Neural crest cell (in vitro differentiated cells): Measurements from ENCODE around the gene FMNL3. TPM values are rescaled to one million over a fixed set of nuclear protein-coding genes. Genes with fewer than 3 reads are reported as not detected.

Source experiments
- DNase-seq: peaks from one replicate; pipeline ENCODE4 v3.0.0; 2021; ENCODE audit warnings: low read depth, mixed read lengths, low spot score
- H3K27ac Mint-ChIP-seq: one replicate; pipeline ENCODE4 v1.8.0; 2021; ENCODE audit warnings: mild to moderate bottlenecking, mixed read lengths; ENCODE audit not compliant: unreplicated experiment
- H3K27me3 Mint-ChIP-seq: 2 replicates; pipeline ENCODE4 v1.8.0; 2021; ENCODE audit warnings: low read depth, mild to moderate bottlenecking, mixed read lengths
- H3K36me3 Mint-ChIP-seq: 2 replicates; pipeline ENCODE4 v1.8.0; 2021; ENCODE audit warnings: low read depth, mild to moderate bottlenecking, mixed read lengths
- H3K4me1 Mint-ChIP-seq: 2 replicates; pipeline ENCODE4 v1.8.0; 2021; ENCODE audit warnings: mixed read lengths
- H3K4me3 Mint-ChIP-seq: one replicate; pipeline ENCODE4 v1.8.0; 2021; ENCODE audit warnings: mild to moderate bottlenecking, mixed read lengths
- H3K9me3 Mint-ChIP-seq: 2 replicates; pipeline ENCODE4 v1.8.0; 2021; ENCODE audit warnings: mixed read lengths
- total RNA-seq: library from RNA; stranded (reverse); gene quantifications from 2 replicates; pipeline ENCODE4 v1.2.1, GENCODE V29; 2021
- TF ChIP-seq, protein P1 (sequence below): fragments of 200-600 bp; sonication (generic); conservative IDR thresholded peaks from 2 replicates; pipeline ENCODE4 v1.5.0; 2021; ENCODE audit warnings: antibody characterized with exemption, mild to moderate bottlenecking

Gene FMNL3
- total RNA-seq, 1 donor from 2014 or later = 38.9 TPM

DNA sequence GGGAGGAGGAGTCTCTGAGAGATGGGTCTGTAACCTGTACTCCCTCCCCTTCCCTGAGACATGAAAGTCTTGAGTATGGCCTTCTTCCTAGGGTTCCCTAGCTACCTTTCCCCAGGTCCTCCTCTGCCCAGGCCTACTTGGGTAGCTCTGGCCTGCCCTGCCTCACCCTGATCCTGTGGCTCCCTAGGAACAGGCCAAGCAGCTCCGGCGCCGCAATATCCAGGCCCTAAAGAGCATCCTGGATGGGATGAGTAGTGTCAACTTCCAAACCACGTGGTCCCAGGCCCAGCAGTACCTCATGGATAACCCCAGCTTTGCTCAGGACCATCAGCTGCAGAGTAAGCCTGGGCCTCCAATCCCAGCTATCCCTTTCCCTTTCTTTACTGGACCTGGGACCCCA, 71.5 kb downstream of the FMNL3 start:
- DNase-seq = no peak
- Mint-ChIP-seq H3K4me1 (peaks cover 38% of the 10 kb centered on the region), H3K4me3 (peak overlapping the region; percentile 32), H3K36me3 (no peaks in the 10 kb centered on the region), H3K27me3 (no peaks in the 10 kb centered on the region), H3K27ac (peak overlapping the region; percentile 47), H3K9me3 (no peaks in the 10 kb centered on the region)
- TF ChIP-seq, protein P1, sequence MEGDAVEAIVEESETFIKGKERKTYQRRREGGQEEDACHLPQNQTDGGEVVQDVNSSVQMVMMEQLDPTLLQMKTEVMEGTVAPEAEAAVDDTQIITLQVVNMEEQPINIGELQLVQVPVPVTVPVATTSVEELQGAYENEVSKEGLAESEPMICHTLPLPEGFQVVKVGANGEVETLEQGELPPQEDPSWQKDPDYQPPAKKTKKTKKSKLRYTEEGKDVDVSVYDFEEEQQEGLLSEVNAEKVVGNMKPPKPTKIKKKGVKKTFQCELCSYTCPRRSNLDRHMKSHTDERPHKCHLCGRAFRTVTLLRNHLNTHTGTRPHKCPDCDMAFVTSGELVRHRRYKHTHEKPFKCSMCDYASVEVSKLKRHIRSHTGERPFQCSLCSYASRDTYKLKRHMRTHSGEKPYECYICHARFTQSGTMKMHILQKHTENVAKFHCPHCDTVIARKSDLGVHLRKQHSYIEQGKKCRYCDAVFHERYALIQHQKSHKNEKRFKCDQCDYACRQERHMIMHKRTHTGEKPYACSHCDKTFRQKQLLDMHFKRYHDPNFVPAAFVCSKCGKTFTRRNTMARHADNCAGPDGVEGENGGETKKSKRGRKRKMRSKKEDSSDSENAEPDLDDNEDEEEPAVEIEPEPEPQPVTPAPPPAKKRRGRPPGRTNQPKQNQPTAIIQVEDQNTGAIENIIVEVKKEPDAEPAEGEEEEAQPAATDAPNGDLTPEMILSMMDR = no peak

DNA sequence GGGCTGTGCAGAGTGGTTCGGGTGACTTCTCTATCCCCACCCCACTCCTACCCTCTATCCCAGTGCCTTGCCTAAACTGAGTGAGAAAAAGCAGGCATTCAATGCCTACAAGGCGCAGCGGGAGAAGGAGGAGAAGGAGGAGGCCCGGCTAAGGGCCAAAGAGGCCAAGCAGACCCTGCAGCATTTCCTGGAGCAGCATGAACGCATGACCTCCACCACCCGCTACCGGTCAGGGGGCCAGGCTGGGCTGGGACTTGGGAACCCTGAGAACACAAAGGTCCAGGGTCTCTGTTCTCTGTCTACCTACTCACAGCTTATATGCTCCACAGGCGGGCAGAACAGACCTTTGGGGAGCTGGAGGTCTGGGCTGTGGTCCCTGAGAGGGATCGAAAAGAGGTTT, 72.2 kb downstream of the FMNL3 start:
- TF ChIP-seq, protein P1 = no peak
- H3K9me3 Mint-ChIP-seq = no peaks in the 10 kb centered on the region
- no peak overlapping the region for H3K27ac Mint-ChIP-seq
- no peak overlapping the region for H3K4me3 Mint-ChIP-seq
- DNase-seq = no peak
- H3K4me1 Mint-ChIP-seq = peaks cover 38% of the 10 kb centered on the region
- H3K36me3 Mint-ChIP-seq = no peaks in the 10 kb centered on the region
- no peaks in the 10 kb centered on the region for H3K27me3 Mint-ChIP-seq

DNA sequence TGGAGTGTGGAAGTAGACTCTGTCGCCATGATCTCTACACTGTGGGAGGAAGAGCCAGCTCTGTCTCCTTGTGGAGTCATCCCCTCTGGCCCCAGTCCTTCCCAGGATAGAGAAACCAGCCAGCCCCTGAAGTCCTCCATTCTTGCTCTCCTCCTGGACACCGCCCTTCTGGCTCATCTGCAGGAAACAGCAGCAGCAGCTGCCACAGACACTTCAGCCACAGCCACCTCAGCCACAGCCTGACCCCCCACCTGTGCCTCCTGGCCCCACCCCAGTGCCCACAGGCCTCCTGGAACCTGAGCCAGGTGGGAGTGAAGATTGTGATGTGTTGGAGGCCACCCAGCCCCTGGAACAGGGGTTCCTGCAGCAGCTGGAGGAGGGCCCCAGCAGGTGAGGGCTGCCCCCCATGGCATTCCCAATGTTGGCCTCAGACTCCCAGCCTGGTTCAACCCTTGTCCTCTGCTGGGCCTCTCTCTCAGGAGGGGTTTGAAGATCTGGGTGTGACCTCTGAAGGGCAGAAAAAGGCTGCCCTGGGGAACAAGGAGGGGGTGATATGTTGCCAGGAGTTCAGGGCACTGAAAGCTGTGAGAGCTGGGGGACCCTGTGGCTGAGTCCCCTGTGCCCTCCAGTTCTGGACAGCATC, 73.4 kb downstream of the FMNL3 start:
- Mint-ChIP-seq H3K4me3 (no peak overlapping the region), H3K4me1 (peaks cover 30% of the 10 kb centered on the region), H3K27ac (no peak overlapping the region), H3K27me3 (no peaks in the 10 kb centered on the region), H3K36me3 (no peaks in the 10 kb centered on the region), H3K9me3 (no peaks in the 10 kb centered on the region)
- no peak for DNase-seq
- TF ChIP-seq, protein P1 = no peak

DNA sequence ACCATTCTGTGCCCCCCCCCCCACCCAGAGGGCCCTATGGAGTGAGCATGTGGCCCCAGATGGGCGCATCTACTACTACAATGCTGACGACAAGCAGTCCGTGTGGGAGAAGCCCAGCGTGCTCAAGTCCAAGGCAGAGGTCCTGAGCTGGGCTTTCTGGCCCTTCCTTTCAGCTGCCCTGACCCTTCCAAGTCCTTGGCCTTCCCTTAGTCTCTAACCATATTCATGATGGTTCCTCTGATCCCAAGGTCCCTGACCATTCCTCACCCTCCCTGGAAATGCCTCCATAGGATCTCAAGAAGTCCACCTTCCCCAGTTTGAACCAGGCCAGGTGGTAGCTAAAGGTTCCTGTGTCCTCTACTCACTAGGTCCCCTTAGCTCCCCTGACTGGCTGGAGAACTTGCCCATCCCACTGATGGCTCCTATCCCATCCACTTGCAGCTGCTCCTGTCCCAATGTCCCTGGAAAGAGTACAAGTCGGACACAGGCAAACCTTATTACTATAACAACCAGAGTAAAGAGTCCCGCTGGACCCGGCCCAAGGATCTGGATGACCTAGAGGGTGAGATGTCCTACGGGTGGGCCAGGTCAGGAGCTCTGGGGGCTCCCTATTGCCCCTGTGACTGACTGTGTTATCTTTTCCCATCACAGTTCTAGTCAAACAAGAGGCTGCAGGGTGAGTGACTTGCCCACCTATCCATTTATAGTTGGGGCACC, 74.1 kb downstream of the FMNL3 start:
- peak overlapping the region; percentile 73 for H3K27ac Mint-ChIP-seq
- H3K27me3 Mint-ChIP-seq = no peaks in the 10 kb centered on the region
- TF ChIP-seq, protein P1 = no peak
- no peaks in the 10 kb centered on the region for H3K9me3 Mint-ChIP-seq
- H3K4me1 Mint-ChIP-seq = peaks cover 27% of the 10 kb centered on the region
- DNase-seq = no peak
- H3K4me3 Mint-ChIP-seq = no peak overlapping the region
- H3K36me3 Mint-ChIP-seq = no peaks in the 10 kb centered on the region

DNA sequence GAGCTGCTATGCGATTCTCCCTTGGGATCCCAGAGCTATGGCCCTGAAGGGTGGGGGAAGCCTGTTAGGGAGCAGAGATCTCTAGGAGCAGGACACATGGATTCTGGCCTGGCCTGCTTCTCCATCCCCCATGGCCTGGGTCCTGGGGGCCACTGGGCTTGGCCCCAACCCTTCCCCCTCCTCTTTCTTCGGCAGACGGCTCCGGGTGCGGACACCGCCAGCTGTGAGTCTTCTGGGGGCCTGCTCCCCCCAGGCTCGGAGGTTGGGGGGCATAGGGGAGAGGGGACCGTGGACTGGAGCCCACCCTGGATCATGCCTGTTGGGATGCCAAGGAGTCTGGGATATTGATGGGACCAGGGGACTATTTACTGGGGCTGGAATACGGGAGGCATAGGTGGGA, 74.8 kb downstream of the FMNL3 start:
- Mint-ChIP-seq H3K27ac (no peak overlapping the region), H3K4me1 (peaks cover 21% of the 10 kb centered on the region)

More for the DNA sequence above, 74.8 kb downstream of the FMNL3 start:
- DNase-seq = no peak
- no peaks in the 10 kb centered on the region for H3K27me3 Mint-ChIP-seq
- no peaks in the 10 kb centered on the region for H3K36me3 Mint-ChIP-seq
- TF ChIP-seq, protein P1 = no peak
- H3K9me3 Mint-ChIP-seq = no peaks in the 10 kb centered on the region
- no peak overlapping the region for H3K4me3 Mint-ChIP-seq
